ENCODE data around the gene COX10.
"Not testable (repeated sequence)": the region's sequence is repeated elsewhere in the genome, so short reads cannot be mapped to it uniquely, and the experiment has no call there.

GRCh38 chr17:14182084-14182483 lies 112.8 kb downstream of the COX10 start:
- not testable (repeated sequence) for TF ChIP-seq ZNF274 (IDR thresholded peaks at IDR 0.05; ENCODE audit: low read depth, low read length); YY1 (IDR thresholded peaks at IDR 0.05; ENCODE audit: insufficient read depth, insufficient read length)

Measured in NT2/D1 (cell line).